GM19240 (cell line): Measurements from ENCODE around the gene CPLANE1.
"Not testable (repeated sequence)": the region's sequence is repeated elsewhere in the genome, so short reads cannot be mapped to it uniquely, and the experiment has no call there.

Experiments
- DNase-seq: peaks from one replicate; pipeline ENCODE4 v3.0.0; 2011; ENCODE audit warnings: low spot score; ENCODE audit not compliant: insufficient read length

The CPLANE1 gene

GRCh38 chr5:37121465-37121864 lies 127.7 kb downstream of the CPLANE1 start:
- DNase-seq: no peak

- no peak for DNase-seq
These were observed 128.1 kb downstream of the CPLANE1 start for GRCh38 chr5:37121027-37121426.

DNA sequence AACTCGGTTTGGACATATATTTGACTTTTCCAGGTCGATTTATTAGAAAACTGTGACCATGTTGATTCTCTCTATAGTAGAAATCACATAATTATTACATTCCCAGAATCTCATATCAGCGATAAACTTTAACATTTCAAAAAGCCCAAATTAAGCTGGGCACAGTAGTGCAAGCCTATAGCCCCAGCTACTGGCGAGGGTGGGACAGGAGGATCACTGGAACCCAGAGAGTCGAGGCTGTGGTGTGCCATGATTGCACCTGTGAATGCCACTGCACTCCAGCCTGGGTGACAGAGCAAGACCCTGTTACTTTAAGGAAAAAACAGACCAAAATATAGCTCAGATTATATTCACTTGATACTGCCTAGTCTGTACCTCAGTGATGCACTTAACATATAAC lies 128.9 kb downstream of the CPLANE1 start:
- DNase-seq: no peak

DNA sequence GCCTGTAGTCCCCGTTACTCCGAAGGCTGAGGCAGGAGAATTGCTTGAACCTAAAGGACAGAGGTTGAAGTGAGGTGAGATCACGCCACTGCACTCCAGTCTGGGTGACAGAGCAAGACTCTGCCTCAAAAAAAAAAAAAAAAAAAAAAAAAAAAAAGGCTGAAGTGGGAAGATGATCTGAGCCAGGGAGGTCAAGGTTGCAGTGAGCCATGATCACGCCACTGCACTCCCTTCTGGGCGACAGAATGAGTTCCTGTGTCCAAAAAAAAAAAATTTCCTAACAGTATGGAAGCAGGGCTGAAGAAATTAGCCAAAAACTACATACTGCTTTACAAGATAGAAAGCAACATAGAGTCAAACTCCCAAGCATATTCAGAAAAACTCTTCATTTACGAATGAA lies 132.8 kb downstream of the CPLANE1 start:
- DNase-seq: no peak

DNA sequence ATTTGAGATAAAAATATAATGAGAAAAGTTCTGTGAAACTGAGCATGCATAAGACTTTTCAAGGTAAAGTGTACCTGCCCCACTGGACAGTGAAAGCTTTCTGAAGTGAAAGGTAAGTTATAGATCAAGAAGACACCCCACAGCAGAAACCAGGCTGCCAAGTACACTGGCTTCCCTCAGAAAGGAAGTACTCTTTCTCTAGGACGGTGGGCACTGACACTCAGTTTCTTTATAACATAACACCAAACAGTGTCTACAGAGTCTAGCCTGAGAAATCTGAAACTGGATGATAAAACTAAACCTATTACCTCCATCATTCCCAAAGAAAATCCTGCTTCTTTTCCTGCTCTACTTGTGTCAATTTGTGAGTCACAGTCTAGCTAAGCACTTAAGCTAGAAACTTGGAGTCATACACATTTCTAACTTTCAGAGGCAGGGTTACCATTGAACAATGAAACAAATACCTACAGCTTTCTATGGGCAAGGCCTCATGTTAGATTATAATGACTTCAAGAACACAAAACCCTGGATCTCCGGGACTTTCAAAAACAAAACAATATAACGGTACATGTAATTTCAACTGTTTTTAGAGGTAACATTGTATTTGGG lies 136.7 kb downstream of the CPLANE1 start:
- DNase-seq: no peak

- peak; percentile 17 for DNase-seq
These were observed 137.5 kb downstream of the CPLANE1 start for GRCh38 chr5:37111426-37112382.

DNA sequence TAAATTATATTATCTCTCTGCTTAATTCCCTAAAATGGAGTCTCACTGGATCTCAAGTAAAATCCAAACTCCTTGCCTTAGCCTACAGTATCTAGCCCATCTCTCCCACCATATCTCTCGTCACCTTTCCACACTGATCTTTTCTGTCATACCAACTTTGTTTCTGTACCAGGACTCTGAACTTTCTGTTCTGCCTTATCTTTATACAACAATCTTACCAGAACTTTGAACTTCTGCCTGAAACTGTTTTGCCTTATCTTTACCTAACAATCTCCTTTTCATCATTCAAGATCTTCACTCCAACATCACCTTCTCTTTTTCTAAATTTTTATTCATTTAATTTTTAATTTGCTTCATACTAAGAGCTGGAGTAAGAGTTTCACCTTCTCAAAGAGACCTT lies 139.0 kb downstream of the CPLANE1 start:
- DNase-seq: no peak

- no peak for DNase-seq
These were observed 139.8 kb downstream of the CPLANE1 start for GRCh38 chr5:37109338-37109737.

- DNase-seq: no peak
These were observed 145.9 kb downstream of the CPLANE1 start for GRCh38 chr5:37103302-37103701.

GRCh38 chr5:37099267-37099666 lies 149.9 kb downstream of the CPLANE1 start:
- not testable (repeated sequence) for DNase-seq

DNA sequence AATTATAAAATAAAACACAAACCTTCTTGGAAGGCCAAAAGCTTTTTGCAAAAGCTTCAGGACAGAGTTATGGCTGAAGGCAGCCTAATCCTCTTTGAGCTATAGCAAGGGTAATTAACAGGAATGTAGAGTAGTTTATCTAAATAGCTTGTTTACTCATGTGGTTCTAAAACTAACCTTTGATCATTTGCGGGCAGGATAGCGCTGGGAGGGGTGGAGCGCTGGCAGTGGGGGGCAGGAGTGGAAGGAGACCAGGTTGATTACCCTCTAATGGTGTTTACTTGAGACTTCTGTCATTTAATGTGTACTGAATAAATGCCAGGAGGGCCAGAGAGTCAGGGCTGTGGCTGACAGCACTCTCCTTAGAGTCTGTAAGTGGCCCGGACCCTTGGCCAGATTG lies 155.4 kb downstream of the CPLANE1 start:
- DNase-seq: not testable (repeated sequence)

DNA sequence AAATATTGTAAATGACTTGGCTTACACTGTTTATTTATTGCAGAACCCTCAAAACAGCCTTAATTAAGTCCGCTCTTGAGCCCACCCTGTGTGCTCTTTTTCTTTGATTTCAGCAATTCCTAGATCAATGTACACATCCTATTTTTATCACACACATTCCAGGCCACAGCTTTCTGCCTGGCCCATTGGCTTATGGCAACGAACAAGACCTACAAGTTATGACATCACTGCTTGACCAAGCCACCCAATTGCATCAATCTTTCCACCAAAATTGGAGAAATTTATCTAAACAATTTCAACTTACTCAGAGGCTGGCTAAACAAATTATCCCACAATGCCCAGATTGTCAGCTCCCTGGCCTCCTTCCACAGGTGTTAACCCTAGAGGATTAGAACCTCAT lies 158.4 kb downstream of the CPLANE1 start:
- DNase-seq: no peak

DNA sequence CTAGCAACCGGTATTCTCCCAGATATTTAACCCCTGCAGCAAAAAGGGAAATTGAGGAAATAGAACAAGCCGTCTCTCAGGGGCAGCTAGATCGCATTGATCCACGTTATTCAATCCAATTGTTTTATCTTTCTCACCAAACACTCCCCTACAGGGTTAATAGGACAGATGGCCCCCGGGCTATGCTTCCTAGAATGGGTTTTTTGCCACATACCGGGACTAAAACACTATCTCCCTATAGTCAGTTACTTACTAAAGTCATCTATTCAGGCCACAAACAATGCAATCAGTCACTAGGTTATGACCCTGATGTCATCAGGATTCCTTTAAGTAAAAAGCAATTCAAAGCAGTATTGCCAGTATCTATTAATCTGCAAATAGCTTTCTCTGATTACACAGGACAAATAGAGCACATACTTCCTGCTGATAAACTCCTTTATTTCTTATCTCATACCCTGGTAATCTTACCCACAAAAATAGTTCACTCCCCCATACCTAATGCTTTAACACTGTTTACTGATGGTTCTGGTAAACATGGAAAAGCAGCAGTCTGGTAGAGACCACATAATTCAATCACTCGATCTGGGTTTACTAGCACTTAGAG lies 159.0 kb downstream of the CPLANE1 start:
- no peak for DNase-seq

DNA sequence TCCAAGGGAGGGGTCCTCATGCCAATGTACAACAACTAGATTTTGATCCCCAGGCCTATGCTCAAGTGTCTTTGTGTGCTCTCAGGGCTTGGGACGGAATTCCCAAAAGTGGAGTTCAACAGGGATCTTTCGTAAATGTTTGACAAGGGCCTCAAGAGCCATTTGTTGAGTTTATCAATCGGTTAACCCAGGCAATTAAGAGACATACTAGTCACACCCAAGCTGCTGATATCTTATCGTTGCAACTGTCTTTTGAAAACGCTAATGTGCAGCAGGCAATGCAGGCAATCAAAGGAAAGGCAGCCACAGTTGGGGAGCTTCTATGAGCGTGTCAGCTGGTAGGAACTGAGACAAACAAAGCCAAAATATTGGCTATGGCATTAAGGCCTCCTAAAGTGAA lies 161.2 kb downstream of the CPLANE1 start:
- DNase-seq: no peak

GRCh38 chr5:37086466-37087173 lies 162.6 kb downstream of the CPLANE1 start:
- DNase-seq: no peak

GRCh38 chr5:37086026-37086425 lies 163.2 kb downstream of the CPLANE1 start:
- DNase-seq: not testable (repeated sequence)

- not testable (repeated sequence) for DNase-seq
These were observed 166.2 kb downstream of the CPLANE1 start for GRCh38 chr5:37082977-37083376.

DNA sequence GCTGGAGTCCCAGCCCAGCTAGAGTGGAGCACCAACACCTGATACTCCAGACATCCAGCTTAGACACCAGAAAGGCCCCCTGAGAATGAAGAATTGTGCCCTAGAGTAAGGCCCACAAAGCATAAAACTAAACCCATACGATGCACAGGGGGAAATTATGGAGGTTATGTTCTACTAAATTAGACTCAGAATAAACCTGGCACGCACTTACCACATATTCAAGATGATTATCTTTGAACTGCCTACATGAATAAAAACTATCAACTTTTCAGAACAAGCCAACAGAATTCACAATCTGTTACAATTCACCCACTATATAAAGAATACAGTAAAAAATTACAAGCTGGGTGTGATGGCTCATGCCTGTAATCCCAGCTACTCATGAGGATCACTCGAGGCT lies 168.5 kb downstream of the CPLANE1 start:
- DNase-seq: no peak

DNA sequence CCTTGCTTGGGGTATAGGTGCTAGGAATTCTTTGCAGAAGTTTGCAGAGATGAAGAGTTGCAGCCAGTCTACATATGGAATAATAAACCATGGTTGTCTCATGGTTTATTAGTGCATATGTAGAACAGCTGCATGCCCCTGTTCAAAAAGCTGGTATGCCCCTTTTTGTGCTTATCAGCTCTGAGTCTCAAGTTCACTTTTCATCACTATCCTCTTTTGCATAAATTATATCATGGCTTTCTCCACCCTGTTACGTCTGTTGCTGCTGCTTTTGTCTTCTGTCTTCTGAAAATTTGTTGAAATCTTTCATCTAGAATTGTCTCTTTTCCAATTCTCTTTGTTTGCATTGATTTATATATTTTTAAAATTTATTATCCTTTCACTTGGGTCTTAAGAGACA lies 172.0 kb downstream of the CPLANE1 start:
- DNase-seq: no peak

DNA sequence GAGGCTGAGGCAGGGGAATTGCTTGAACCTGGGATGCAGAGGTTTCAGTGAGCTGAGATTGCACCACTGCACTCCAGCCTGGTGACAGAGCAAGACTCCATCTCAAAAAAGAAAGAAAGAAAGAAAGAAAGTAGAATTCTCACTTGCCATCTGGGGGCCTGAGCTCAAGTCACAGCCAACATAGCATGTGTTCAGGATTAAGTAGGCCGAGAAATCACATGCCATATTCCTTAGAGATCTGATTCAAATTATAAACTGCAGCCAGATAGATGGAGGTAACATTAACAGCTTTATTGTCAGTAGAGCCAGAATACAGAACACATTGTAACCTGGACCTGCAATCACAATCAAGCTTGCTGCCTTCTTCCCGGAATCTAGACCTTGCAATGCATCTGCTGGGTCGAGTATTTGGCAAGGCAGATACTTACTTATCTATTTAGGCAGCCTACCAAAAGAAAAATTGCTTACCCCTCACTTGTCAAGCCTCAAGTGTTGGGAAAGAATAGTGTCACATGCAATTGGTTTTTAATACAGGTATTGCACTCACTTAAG lies 173.7 kb downstream of the CPLANE1 start:
- DNase-seq: no peak

DNA sequence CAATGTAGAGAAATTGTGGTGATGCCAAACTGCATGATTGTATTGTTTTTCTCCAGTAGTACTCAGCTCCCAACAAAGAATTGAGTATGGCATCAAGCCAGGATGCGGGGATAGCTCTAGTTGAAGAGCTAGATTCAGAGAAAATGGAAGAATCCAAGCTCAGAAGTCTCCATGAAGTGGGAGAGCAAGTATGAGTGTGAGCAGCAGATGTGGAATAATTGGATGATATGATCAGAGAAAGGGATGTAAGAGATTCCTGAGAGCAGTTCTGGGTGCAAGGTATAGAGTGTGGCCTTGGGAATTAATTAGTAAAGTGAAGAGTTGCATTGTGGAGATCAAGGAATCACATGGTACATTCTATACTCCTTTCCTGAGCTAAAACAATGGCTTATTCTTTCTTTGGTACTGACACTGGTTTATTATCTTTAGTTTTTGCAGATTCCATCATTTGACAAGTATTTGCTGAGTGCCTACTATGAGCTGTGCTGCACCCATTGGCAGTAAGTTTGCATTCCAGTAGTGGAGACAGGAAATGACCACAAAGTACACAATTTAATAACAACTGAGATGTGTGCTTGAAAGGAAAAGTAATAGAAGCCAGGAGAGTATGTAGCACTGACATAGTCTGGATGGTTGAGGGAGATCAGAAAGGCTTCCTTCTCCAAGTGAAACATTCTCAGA lies 177.1 kb downstream of the CPLANE1 start:
- no peak for DNase-seq
